ENCODE data around the gene ITGB4.

The ITGB4 gene

GRCh38 chr17:75698659-75699058 lies 22.6 kb upstream of the ITGB4 start:
- DNase-seq, result no peak

DNA sequence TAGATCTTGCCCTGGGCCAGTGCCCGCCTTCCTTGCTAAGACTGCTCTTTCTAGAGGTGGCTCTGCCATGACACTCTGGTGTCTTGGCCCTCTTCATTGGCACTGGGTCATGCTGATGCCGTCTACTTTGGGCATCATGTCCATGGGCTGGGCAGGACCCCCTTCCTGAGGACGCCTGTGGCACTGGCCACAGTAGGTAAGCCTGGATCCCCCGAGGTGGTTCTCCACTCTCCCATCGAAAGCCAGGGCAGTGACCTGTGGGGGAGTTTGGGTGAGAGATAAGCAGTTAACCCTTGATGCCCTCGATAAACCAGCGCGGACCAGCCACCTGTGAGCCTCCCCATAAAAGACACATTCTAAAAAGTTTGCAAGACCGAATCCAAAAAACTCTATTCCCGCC lies 20.0 kb upstream of the ITGB4 start:
- DNase-seq, result no peak

DNA sequence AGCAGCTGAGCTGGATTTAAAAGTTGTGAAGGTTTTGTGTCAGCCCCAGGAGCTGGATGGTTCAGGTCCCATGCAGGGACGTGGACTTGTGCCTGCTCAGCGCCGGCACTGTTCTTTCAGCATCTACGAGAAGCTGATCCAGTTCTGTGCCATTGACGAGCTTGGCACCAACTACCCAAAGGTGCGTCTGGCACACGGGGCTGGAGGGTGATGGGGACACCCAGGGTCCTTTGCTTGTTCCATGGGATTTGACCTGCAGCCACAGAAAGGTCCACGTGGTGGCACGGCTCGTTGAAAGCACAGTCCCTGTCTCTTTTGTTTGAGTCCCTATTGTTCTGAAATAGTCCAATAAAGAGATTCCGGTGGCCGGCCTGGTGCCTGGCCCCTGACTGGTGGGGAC lies 18.1 kb upstream of the ITGB4 start:
- no peak for DNase-seq

- no peak for DNase-seq
Measured at GRCh38 chr17:75703591-75703990, 17.7 kb upstream of the ITGB4 start.

DNA sequence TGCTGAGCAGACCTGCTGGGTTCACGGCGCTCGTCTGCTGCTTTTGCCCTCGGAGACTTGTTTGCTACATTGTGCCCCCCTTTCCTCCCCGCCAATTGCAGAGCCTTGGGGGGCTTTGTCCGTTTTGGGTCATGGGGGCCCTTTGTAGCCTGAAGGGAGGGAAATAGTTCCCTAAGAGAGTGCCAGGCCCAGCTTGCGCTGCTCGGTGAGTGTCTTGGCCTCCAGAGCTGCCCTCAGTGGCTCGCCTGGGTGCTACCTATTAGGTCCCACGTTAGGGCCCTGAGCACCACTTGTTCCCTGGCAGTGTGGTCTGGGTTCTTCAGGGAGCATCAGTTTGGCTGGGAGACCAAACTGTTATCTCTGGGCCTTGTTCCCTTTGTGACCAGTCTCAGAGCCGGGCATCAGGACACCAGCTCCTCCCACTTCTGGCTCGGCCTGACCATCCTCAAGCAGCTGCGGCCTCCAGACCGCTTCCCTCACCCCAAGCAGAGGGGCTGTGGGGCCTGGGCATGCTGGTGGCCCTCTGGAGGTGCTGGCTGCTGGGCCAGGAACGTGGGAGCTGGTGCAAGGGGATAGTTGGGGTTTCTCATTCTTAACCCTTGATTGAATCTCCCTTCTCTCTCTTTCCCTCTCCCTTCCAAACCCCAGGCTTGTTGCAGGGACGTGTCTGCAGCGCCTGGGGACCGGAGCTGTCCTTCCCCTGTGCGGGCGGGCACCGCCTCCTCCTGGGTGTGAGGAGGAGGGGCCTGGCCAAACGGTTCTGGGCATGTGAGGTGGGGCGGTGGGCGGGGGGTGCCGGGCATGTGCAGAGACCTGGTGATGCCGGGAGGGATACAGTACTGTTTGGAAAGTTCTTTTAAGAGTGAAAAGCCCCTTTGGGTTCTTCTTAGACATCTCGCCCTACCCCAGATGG lies 16.0 kb upstream of the ITGB4 start:
- DNase-seq, result no peak

DNA sequence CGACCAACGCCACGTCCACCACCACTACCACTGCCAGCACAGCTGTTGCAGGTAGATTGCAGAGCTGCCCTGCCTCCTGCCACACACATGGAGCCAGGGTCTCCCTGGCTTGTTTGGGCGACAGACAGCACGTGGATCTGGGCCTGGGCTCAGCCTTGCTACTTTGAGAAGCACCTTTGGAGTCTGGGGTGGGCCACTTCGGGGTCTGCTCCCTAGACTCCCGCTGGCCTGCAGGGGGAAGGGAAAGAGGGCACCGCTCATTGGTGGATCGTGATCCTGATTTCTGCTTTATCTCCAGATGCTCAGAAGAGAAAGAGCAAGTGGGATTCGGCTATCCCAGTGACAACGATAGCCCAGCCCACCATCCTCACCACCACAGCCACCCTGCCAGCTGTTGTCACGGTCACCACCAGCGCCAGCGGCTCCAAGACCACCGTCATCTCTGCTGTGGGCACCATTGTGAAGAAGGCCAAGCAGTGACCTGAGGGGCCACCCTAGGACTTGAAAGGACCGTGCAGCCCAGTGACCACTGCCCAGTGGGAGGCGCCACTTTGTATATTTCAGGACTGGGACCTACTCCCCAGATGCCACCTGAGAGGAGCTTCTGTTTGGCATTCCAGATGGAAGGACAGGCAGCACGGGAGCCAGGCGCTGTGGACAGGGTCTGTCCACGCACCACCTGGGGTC lies 15.1 kb upstream of the ITGB4 start:
- no peak for DNase-seq

- no peak for DNase-seq
Measured at GRCh38 chr17:75707079-75707571, 14.1 kb upstream of the ITGB4 start.

GRCh38 chr17:75712446-75712845 lies 8.8 kb upstream of the ITGB4 start:
- DNase-seq, result no peak

DNA sequence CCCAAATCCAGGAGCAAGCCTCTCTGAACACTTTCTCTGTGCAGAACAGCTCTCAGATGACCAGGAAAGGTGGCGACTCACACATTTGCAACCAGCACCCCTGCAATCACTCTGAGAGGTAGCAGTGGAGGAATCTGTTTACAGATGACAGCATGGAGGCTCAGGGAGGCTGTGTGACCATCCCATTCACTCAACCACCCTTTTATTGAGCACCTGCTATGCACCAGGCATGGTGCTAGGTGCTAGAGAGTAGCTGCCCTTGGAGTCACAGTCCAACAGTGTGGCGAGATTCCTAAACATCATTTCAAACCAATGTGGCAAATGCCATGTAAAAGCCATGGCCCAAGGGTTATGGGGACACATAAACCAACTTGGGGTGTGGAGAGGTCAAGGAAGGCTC lies 1.5 kb upstream of the ITGB4 start:
- no peak for DNase-seq

- no peak for DNase-seq
Measured at GRCh38 chr17:75721463-75722011, 278 bp downstream of the ITGB4 start.

- DNase-seq, result no peak
Measured at GRCh38 chr17:75722076-75722475, 817 bp downstream of the ITGB4 start.

- DNase-seq, result no peak
Measured at GRCh38 chr17:75722542-75723095, 1.4 kb downstream of the ITGB4 start.

DNA sequence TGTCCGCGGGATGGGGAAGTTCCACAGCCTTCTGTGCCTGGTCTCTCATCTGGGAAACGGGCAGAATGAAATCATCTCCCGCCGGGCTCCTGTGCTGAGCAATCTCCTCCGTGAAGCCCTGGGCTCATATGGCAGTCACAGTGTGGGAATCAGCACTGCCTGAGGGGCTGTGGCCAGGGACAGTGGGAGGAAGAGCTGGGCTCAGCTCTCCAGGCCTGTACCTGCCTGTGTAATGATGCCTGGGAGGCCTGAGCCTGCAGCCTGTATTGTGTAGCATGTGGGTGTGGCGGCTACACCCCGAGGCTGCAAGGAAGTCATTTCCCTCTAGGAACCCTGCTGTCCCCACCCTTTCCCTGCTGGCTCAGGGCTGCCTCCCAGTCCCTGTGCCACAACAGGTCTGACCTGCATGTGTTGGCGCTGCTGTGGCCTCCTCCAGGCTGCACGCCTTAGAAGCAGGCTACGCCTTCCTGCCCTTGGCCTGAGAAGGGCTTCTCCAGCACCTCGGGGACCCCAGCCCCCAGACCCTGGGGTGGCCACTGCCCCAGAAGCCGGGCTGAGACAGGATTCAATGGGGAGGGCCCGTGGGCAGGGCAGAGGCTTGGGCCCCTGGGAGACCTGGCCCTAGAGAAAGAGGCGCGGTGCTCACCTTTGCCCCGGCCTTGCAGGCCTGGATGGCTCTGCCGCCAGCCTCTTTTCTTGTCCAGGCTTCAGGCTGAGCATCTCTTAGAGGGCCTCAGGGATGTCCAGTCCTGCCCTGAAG lies 2.1 kb downstream of the ITGB4 start:
- DNase-seq, result no peak

DNA sequence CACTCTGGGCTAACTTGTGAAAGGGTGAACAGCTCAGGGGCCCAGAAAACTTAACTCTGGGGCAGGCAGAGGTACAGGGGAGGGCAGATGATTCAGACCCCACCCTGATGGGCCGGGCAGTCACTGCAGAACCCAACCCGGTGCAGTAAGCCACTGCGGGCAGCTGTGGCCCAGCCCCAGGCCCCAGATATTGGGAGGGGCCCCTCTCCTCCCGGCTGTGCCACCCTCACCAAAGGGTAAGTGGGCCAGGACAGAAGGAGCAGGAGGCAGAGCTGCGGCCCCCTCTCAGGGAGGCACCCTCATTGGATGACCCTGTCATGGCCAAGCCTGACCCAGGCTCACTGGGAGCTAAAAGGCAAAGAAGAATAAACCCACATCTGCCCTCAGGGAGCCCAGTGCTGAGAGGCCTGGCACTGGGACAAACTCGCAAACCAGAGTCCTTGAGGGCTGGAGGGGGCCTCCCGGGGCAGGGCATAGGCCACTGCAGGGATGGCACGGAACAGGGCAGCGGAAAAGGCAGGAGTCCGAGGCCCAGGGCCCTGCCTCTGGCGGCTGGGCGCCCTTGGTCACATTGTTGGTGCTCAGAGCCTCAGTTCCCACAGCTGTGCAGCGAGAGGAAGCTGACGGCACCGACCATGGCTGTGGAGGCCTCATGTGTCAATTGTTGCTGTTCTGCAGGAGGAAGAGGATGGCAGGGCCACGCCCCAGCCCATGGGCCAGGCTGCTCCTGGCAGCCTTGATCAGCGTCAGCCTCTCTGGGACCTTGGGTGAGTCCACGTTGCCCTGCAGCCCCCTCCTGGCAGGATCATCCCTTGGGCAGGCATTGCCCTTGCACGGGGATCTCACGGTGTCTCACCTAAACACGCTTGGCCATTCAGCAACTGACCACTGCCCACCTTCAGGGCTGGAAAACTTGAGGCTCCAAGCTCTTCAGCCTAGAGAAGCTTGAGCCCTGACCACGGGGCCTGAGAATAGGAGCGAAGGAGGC lies 3.1 kb downstream of the ITGB4 start:
- DNase-seq, result no peak

DNA sequence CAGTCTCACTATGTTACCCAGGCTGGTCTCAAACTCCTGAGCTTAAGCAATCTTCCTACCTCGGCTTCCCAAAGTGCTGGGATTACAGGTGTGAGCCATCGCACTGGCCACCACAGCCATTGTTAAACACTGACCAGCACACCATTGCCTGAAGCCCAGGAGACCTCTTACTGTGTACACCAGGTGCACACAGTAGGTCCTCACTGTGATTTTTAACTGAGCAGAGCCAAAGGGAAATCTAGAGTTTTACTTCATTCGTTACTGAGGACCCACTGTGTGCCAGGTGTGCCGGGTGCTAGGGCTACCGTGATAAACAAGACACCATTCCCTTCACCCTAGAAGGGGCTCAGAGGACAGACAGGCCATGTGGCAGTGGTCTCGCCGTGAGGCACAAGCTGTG lies 4.2 kb downstream of the ITGB4 start:
- DNase-seq, result no peak

- no peak for DNase-seq
Measured at GRCh38 chr17:75727391-75727790, 6.1 kb downstream of the ITGB4 start.

GRCh38 chr17:75729351-75729750 lies 8.1 kb downstream of the ITGB4 start:
- DNase-seq, result no peak

DNA sequence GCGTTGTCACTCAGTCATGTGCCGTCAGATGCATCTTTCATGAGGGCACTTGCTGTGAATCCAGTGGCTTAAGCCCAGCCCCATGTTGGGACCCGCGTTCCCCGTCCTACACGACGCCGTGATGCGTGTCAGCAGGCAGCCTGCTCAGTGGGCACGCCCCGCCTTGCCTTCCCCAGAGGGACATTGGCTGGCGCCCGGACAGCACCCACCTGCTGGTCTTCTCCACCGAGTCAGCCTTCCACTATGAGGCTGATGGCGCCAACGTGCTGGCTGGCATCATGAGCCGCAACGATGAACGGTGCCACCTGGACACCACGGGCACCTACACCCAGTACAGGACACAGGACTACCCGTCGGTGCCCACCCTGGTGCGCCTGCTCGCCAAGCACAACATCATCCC lies 8.8 kb downstream of the ITGB4 start:
- no peak for DNase-seq

DNA sequence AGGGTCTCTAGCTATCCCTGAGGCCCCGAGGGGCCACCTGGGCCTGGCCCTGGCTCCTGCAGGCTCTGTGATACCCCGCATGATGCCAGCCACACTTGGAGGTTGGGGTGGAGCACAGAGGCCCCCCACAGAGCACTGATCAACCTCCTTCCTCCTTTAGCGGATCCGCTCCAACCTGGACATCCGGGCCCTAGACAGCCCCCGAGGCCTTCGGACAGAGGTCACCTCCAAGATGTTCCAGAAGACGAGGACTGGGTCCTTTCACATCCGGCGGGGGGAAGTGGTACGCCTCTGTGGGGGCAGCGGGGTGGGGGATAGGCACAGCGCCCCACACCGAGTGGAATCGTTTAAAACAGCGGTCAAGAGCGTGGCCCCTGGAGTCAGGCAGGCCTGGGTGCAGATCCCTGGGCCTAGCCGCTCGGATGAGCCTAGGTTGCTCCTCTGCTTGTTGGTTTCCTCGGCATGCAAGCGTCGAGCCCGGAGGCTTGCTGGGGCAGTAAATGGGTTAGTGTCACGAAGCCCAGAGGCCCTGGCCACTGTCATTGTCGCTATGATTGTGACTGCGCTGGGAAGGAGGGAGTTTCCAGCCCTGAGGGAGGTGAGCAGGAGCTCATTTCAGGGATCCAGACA lies 9.9 kb downstream of the ITGB4 start:
- no peak for DNase-seq

DNA sequence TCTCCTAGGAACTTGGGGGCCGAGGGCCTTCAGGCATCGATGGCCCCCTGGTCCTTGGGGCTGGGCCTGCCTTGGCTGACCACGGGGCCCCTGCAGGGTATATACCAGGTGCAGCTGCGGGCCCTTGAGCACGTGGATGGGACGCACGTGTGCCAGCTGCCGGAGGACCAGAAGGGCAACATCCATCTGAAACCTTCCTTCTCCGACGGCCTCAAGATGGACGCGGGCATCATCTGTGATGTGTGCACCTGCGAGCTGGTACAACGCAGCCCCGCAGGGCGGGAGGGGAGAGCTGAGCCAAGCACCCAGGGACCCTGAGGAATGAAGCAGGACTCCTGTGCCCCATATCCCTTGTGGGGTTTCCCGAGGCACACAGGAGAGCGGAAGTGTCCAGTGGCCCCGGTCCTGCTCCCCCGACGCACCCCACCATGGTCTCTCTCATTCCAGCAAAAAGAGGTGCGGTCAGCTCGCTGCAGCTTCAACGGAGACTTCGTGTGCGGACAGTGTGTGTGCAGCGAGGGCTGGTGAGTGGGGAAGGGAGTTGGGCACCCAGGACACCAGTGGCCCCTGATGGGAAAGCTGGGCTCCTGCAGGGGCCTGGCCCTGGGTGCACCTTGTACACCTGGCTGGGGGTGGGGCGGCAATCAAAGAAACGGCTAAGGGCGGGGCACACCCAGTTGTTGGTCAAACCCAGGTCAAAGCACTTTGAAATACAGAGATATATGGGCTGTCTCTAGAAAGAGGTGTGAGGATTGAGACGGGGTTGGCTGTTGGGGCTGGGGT lies 10.6 kb downstream of the ITGB4 start:
- no peak for DNase-seq

Measured in COR-L47 (cell line).